HG02884 (cell line): ENCODE results near the gene METTL2B.

Source experiments
- ATAC-seq: cut with Tn5 transposase; IDR thresholded peaks from one replicate; pipeline ENCODE4 v1.9.1; 2021; ENCODE audit warnings: mild to moderate bottlenecking, moderate library complexity; ENCODE audit not compliant: unreplicated experiment

Gene METTL2B, protein sequence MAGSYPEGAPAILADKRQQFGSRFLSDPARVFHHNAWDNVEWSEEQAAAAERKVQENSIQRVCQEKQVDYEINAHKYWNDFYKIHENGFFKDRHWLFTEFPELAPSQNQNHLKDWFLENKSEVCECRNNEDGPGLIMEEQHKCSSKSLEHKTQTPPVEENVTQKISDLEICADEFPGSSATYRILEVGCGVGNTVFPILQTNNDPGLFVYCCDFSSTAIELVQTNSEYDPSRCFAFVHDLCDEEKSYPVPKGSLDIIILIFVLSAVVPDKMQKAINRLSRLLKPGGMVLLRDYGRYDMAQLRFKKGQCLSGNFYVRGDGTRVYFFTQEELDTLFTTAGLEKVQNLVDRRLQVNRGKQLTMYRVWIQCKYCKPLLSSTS

DNA sequence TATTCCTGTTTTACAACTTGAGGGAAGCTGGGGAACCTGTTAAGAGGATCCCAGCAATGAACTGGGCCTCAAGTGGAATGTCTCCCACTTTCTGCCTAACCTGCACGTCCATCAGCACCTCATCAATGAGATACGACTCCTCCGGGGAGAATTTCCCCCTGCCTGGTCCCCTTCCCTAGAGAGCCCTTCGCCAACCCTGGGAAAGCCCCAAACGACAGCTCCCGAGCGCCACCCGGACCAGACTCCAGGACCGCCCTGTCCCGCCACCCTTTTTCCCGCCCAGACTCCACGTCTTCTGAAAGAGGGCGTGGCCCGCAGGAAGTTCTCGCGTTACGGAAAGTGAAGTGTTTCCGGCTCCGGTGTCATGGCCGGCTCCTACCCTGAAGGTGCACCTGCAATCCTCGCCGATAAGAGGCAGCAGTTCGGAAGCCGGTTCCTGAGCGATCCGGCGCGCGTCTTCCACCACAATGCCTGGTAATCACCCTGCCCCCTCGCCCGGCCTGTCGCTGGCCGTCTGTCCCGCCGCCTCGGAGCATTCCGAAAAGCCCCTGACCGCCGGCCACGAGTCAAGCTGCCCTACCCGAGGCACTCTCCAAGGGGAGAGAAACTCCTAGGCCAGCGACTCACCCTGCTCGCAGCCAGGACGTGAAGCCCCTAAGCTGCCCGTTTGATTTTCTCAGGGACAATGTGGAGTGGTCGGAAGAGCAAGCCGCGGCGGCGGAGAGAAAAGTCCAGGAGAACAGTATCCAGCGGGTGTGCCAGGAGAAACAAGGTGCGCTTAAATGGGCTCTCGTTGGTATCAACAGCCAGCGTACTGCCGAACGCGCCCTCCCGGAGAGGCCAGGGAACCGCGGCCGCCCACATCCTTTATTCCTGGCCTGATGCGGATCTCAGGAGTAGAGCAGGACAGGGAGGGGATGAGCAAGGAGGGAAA, at the start of gene METTL2B:
TSS of gene METTL2B (plus strand) at position 347 of the 934 bp plus-strand sequence. CDS start at position 365, 18 bp downstream.
- peak; percentile 93 for ATAC-seq

DNA sequence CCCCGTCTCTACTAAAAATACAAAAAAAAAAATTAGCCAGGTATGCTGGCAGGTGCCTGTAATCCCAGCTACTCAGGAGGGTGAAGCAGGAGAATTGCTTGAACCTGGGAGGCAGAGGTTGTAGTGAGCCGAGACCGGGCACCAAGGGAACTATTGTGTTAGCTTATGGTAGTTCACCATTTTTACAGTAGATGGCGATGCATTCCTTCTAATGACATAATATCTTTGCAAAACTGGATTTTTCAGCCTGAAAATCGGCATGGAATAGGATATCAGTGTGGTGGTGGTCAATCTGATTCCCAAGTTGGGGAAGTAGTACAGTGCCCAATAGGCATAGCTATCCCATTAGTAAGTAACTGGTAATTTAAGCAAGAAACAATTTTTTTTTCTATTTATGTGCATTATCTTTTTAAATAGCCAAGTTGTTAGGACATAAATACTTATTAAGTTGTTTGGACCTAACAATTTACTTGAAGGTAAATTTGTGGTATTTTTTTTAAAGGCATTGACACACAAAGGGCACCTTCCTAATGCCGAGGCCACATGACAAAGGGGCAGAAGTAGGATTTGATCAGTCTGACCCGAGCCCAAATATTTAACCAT, 49.2 kb upstream of the METTL2B start:
- ATAC-seq, result no peak

DNA sequence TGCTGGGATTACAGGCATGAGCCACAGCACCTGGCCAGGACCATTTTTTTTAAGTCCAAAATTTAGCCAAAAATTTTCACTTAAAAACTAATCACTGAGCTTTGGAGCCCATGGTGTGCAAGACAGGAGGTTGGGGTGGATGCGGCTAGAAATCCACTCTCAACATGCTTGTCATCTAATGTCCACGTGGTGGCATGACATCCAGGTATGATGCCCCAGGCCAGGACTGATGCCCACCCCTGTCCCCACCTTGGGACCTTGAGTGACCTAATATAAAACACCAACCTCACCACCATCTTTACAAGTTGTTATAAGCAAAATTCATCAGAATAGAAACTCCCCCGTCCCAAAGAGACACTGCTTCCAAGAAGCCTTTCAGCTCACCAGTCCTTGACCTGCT, 46.3 kb upstream of the METTL2B start:
- no peak for ATAC-seq

DNA sequence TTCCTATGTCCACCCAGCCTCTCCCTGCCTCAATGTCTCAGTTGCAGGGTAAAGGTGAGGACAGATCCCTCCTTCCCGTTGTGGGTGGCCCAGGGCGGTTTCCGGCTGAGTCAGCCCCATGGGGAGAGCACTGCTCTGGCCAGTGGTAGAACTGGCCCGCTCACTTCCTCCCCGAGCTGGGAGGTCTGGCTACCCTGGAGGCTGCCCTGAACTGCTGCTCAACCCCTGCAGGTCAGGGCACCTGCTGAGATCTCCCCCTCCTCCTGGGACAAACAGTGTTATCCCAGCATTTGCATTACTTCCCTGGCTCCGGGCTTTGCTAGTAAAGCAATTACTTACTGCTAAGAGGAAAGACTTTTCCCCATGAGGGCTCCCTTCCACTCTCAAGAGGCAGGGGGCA, 45.3 kb upstream of the METTL2B start:
- ATAC-seq, result no peak

DNA sequence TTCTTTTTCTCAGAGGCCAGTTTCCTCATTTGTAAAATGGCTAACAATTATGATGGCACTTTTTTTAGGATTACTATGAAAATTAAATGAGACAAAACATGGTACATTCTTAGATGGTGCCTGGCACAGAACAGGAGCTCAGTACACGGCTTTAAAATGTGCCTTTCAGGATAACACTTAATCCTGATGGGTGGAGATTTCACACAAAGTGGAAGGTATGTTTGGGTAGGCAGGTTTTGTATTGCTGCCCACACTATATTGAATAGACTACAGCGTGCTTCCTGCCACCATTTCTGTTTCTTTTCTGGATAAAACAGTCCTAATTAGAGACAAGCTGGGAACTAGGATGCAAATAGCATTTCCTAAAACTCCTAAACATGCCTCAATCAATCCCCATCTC, 44.8 kb upstream of the METTL2B start:
- ATAC-seq, result no peak

DNA sequence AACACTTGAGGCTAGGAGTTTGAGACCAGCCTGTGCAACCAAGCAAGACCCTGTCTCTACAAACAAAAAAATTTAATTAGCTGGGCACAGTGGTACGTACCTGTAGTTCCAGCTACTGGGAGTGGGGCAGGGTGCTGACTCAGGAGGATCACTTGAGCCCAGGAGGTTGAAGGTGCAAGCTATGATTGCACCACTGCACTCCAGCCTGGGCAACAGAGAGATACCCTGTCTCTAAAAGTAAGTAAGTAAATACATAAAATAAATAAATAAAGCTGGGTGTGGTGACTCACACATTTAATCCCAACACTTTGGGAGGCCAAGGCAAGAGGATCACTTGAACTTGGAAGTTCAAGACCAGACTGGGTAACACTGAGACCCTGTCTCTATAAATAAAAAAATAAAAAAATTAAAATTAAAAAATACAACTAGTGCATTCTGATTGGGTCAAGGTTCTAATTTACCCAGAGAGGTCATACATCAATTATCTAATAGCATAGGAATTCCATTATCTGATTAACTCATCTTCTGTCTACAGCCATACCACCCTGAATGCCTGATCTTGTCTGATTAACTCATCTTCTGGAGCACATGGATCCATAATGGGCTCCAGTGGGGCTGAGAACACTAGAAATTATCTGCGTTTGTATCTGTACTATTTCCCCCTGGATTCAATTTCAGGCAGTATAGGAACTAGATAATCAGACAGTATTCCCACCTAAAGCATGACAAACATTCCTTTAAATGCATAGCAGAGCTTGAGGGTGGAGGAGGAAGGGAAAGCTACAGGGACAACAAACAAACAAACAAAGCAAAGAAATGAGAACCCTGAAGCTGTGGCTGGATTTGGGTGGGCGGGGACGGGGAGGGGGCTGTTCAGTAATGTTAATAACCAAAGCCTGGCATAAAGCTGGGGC, 41.9 kb upstream of the METTL2B start:
- no peak for ATAC-seq

DNA sequence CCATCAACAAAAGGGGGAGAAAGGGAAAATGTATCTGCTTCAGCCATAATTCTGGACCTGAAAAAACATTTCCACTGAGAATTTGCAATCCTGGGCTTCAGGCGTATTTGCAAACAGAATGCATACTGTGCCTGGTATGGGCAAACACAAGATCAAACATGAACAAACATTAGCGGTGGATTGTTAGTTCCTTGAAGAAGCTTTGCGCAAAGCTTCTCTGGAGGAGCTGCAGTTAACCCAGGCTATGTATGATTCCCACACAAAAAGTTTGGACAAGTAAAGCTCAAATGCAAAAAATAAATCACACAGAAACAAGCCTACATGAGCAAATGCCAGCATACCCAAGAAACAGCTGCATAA, 41.2 kb upstream of the METTL2B start:
- ATAC-seq, result no peak

DNA sequence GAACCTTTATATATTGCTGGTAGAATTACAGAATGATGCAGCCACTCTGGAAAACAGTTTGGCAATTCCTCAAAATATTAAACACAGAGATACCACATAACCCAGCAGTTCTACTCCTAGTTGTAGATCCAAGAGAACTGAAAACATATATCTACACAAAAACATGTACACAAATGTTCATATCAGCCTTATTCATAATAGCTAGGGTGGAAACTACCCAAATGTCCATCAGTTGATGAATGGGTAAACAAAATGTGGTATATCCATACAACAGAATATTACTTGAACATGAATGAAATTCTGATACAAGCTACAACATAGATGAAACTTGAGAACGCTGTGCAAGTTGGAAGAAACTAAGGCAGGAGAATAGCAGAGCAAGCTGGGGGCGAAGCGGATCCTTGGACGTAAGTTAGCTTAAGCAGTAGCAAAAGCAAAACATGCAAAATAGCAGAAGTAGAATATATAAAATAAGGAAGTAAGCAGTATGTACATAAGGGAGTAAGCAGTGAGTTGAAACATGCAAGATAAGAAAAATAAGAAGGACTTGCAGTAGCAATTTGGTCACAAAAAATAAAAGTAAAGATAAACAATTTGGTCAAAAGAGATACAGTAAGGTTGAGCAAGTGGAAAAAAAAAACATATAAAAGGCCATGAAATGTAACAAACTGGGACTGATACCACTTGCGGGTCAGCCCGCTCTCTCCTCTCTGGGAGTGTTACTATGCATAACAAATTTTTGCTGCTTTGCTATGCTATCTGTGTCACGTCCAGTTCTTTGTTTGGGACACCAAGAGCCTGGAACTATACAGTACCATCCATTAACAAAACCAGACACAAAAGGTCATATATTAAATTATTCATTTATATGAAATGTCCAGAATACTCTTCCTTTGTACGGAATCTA, 38.9 kb upstream of the METTL2B start:
- ATAC-seq, result peak; percentile 54

DNA sequence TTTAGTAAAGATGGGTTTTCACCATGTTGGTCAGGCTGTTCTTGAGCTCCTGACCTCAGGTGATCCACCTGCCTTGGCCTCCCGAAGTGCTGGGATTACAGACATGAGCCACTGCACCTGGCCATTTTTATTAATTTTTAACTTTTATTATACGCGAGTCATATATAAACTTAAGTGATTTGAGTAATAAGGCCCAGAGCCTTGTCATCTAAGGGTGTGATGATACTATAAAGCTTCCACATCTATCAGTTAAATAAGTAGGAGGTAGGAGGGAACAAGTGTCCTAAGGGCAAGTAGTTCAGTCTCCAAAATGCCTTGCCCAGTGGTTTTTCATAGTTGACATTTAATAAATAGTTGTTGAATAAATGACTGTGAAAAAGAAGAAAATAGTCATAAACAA, 34.2 kb upstream of the METTL2B start:
- no peak for ATAC-seq

DNA sequence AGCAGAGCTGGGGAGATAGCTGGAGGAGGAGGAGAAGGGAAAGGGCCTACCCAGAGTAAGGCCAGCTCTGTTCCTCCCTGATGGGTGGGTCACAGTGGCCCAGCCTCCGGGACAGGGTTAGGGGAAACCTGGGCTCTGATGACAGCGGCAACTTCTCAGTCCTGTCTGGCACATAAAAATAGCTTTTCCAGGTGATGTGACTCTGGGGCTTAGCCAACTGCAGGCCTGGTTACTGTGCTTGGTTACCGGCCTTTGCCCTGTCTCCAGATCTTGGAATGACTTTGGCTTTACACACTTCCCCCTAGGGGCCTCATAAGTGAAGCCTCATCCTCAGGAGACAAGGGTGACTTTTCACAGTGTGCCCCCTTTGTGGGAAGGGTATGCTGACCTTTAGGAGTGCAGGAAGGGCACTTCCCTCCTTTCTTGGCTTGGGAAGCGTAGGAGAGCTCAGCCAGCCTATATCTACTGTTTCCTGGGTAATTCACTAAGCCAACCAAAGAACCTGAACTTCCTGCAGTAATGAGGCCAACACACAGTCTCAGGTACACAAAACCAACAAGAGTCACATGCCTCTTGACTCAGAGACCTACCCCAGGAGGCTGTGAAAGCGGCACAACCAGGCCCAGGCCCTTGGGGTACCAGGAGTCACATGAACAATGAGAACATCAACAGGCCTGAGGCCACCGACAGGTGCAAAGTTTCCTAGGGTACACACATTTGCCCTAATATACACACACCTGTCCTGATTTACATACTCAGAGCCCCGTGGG, 32.5 kb upstream of the METTL2B start:
- no peak for ATAC-seq

DNA sequence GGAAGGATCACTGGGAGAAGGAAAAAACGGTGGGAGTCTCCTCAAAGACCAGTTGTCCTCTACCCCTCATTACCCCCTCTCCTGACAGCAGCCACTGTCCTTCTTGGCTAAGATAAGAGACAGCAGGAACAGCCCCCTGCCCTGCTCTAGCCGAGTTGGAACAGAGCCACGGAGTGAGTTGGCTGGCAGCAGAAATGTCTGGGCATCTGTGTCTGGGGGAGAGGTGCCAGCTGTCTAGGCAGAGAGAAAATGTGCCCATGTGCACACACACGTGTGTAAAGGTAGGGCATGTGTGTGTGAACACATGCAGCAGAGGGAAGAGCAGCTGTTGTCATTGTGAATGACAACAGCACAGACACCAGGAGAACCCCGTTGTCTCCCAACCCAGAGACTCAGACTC, 30.2 kb upstream of the METTL2B start:
- ATAC-seq, result no peak

DNA sequence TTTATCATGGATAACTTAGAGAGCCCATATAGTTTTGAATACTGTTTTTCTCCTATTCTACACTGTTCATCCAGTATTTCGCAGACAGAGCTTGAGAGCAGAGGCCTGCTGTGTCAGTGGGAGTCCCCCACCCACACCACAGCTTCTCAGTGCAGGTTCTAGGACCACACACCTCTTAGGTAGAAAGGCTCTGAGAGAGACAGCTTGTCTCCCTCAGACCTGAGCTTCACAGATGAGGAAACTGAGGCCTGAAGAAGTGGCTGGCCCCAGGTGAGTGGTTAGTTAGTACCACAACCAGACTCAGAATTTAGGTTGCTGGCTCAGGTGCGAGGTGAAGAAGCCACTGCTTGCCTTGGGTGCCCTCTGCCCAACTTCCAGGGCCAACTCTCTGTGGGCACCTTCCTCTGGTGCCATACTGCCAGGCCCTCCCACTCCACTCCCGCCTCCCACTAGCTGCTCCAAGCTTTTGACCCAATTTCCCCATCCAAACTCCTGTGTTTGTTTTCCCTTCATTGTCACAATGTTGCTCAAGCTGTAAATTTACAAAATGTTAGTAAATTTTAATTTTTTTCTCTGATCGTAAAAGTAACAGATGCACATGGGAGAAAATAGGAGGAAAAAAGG, 28.5 kb upstream of the METTL2B start:
- no peak for ATAC-seq

DNA sequence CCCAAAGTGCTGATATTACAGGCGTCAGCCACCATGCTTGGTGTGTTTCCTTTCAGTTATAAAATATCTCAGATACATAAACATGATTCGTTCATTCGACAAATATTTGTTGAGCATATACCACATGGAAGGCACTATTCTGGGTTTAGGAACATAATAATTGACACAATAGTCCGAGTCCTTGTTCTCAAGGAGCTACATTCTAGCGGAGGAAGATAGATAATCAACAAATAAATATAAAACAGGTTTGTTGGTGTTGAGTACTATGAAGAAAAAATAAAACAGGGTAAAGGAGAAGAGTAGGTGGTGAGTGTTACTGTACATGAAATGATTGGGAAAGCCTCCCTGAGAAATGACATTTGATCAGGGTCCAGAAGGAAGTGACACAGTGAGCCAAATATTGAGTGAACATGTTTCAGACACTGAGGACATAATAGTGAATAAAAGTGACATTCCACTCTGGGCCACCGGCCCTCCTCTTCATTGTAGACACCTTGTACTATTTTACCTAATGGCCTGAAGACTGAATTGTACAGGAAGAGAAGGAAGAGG, 27.7 kb upstream of the METTL2B start:
- no peak for ATAC-seq

DNA sequence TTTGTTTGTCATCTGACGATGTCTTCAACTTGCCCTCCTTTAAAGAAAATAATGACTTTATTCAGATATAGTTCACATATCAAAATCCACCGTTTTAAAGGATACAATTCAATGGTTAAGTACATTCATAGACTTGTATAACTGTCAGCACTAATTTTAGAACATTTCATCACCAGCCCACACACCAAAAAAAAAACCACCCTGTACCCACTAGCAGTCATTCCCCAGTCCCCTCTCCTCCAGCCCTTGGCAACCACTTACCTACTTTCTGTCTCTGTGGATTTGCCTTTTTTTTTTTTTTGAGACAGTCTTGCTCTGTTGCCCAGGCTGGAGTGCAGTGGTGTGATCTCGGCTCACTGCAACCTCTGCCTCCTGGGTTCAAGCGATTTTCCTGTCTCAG, 26.1 kb upstream of the METTL2B start:
- no peak for ATAC-seq

DNA sequence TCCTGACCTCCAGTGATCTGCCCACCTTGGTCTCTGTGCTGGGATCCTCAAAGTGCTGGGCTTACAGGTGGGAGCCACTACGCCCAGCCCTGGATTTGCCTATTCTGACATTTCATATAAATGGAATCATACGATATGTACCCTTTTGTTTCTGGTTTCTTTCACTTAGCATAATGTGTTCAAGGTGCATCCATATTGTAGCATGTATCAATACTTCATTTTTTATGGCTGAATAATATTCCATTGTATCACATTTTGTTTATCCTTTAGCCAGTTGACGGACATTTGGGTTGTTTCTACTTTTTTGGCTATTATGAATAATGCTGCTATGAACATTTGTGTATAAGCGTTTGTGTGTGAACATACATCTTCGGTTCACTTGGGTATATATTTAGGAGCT, 25.6 kb upstream of the METTL2B start:
- no peak for ATAC-seq

DNA sequence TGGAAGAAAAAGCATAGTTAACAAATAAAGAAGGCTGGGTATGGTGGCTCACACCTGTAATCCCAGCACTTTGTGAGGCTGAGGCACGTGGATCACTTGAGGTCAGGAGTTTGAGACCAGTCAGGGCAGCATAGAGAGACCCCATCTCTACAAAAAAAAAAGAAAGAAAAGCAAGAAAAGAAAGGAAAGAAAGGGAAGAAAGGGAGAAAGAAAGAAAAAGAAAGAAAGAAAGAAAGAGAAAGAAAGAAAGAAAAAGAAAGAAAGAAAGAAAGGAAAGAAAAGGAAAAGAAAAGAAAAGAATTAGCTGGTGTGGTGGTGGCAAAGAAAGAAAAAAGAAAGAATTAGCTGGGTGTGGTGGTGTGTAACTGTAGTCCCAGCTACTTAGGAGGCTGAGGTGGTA, 24.0 kb upstream of the METTL2B start:
- no peak for ATAC-seq

DNA sequence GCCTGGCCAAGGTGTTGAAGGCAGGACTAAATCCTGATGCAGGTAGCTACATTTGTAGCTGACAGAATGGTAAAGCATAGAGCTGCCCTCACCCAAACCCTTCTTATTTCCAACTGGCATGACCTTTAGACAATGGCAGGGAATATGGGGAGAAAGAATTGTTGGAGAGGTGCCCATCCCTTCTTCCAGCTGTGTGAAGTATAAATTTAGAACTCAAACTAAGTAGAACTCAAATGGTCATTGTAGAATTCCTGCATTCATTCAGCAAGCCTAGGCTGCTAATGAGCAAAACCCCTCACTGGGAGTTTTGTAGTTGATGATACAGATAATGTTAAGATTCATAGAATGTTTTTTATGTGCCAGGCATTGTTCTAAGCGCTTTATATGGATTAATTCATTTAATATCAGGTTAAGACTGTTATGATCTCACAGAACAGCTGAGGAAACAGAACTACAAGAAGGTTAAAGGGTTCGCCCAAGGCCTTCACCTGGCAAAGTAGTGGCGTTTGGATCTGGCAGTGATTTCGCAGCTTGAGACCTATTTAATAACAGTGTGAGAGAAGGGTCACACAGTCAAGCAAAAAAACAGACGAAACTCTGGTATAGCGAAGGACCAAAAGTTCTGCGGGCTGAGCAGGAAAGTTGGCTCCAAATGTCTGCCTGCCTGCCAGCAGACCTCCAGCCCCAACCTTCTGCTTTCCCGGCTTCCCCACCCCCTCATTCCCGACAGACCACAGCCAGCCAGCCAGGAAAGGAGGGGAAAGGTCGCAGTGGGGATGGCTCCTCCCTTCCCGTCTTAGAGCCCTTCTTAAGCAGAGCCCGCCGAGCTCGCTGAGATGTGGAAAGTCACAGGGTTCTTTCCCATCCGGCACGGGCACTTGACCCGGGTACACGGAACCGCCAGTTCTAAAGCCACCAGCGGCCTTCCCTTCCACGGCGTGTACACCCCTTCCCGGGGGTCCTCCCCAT, 22.4 kb upstream of the METTL2B start:
- ATAC-seq, result no peak
